GM19438 (cell line): ENCODE data around the gene NAA40.

ENCODE experiments used
- ATAC-seq: cut with Tn5 transposase; IDR thresholded peaks from one replicate; pipeline ENCODE4 v1.9.1; 2021; ENCODE audit warnings: low read depth; ENCODE audit not compliant: unreplicated experiment

NAA40 gene

DNA sequence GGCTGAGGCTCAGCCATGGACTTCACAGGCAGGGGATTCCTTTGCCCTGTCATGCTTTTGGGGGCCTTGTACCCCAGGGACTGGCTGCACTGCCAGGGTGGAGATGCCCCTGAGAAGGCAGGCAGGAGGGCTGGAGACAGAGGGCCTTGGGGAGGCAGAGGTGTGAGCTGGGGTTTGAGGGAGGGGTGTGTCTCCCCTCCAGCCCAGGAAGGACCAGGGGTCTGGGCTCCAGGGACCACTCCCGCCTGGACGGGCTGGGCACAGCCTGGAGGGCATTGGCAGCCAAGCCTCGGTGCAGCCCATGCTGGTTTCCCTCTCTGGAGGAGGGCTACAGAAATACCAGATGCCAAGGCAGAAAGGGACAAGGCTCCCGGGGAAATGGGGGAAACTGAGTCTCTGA lies 66.9 kb downstream of the NAA40 start:
- no peak for ATAC-seq

DNA sequence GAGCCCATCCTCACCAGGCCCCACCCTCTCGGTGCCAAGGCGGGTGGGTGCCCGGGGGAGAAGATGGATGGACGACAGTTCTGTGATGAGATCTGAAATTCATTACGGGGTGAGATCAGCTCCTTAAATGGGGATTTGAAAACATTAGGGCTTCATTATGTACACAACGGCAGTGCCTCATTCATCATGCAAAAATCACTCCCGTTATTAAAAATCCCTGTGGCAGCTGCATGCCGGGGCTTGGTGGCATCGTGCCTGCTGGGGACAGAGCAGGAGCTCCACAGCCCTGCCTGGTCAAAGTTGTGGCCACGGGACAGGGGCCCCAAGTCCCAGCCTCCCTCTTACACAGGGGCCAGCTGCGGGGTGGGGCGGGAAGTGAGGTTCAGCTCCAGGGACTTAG lies 67.6 kb downstream of the NAA40 start:
- ATAC-seq = no peak
